Activated naive CD8-positive, alpha-beta T cell treated with anti-CD3 and anti-CD28 coated beads, Interleukin-2, amount 50 U/mL, for 24 hours (primary cell): ENCODE results near the gene ATG5.

Experiments
- ATAC-seq: fragments of 150-1000 bp; cut with Tn5 transposase; one replicate; pipeline ENCODE4 v1.10.0; 2021
- DNase-seq: peaks from one replicate; pipeline ENCODE4 v3.0.0; 2021
- H3K27ac Mint-ChIP-seq: one replicate; pipeline ENCODE4 v1.8.0; 2021; ENCODE audit warnings: mild to moderate bottlenecking, mixed read lengths
- H3K27me3 Mint-ChIP-seq: one replicate; pipeline ENCODE4 v1.8.0; 2021; ENCODE audit warnings: mixed read lengths
- H3K36me3 Mint-ChIP-seq: one replicate; pipeline ENCODE4 v1.8.0; 2021; ENCODE audit warnings: low read depth, mixed read lengths
- H3K4me1 Mint-ChIP-seq: one replicate; pipeline ENCODE4 v1.8.0; 2021; ENCODE audit warnings: mixed read lengths
- H3K4me3 Mint-ChIP-seq: one replicate; pipeline ENCODE4 v1.8.0; 2021; ENCODE audit warnings: mild to moderate bottlenecking, moderate library complexity, mixed read lengths
- H3K9me3 Mint-ChIP-seq: one replicate; pipeline ENCODE4 v1.8.0; 2021; ENCODE audit warnings: mixed read lengths

ATG5 gene

DNA sequence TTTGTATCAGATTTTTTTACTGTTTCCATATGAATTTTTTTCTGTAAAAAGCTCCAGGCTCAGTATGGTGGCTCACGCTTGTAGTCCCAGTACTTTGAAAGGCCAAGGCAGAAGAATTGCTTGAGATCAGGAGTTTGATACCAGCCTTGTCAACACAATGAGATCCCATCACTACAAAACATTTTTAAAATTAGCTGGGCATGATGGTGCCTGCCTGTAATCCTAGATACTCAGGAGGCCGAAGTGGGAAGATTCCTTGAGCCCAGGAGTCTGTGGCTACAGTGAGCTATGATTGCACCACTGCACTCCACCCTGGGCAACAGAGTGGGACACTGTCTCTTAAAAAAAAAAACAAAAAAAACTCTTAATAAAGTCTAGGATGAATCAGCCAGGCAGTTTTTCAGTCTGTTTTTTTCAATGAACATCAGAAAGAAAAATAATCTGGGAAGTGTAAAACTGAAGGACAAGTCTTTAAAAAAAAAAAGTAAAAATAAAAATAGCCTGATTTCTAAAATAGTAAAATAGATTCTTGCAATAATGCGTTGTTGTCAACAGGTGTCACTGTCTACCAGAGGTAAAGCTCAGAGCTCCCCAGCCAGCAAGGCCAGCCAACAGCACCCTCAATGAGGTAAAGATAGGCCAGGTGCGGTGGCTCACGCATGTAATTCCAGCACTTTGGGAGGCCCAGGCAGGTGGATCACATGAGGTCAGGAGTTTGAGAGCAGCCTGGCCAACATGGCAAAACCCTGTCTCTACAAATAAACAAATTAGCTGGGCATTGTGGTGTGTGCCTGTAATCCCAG, 9.3 kb upstream of the ATG5 start:
- Mint-ChIP-seq H3K27ac (no peak overlapping the region), H3K27me3 (peaks cover 15% of the 10 kb centered on the region), H3K4me3 (no peak overlapping the region), H3K4me1 (peaks cover 3% of the 10 kb centered on the region), H3K9me3 (no peaks in the 10 kb centered on the region), H3K36me3 (no peaks in the 10 kb centered on the region)
- peak; percentile 57 for ATAC-seq
- DNase-seq = peak; percentile 26

GRCh38 chr6:106324726-106325335, 729 bp downstream of the ATG5 start:
- peaks cover 52% of the 10 kb centered on the region for H3K4me1 Mint-ChIP-seq
- ATAC-seq (no peak), DNase-seq (no peak)
- peak overlapping the region; percentile 96 for H3K27ac Mint-ChIP-seq
- H3K4me3 Mint-ChIP-seq = peak overlapping the region; percentile 98
- H3K27me3 Mint-ChIP-seq = peaks cover 13% of the 10 kb centered on the region
- H3K36me3 Mint-ChIP-seq = peaks cover 6% of the 10 kb centered on the region
- H3K9me3 Mint-ChIP-seq = no peaks in the 10 kb centered on the region

DNA sequence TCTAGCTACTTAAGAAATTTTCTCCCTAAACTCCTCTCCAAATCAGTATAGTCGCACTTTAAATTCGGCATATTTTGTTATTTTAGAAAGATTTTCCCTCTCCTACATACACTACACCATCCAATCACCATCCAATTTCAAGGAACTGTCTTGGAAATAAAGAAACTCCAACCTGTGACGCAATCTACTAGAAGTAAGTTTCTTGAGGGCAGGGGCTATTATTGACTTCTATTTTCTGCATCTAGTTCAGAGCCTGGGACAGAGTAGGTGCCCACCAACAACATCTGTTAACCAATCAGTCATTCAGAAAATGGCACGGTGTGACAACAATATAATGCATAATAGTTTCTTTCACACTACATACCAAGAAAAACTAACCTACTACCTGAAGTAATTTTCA, 3.6 kb downstream of the ATG5 start:
- ATAC-seq (no peak), DNase-seq (no peak)
- Mint-ChIP-seq H3K9me3 (no peaks in the 10 kb centered on the region), H3K36me3 (peaks cover 6% of the 10 kb centered on the region), H3K4me1 (peaks cover 65% of the 10 kb centered on the region), H3K27ac (no peak overlapping the region), H3K27me3 (peaks cover 3% of the 10 kb centered on the region), H3K4me3 (no peak overlapping the region)

DNA sequence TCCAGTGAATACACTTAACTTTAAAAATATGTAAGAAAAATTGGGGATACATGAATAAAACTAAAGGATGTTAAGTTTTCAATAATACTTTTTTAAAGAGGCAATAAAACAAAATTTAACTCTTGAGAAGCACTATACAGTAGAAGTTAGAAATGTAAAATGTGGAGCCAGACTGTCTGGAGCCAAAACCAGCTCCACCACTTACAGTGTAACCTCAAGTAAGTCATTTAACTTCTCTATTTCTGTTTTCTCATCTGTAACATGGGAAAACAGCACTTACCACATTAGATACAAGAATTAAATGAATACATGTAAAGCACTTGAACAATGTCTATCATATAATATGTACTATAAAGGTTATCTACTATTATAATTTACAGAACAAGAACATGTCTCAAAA, 6.7 kb downstream of the ATG5 start:
- DNase-seq (no peak), ATAC-seq (no peak)
- no peaks in the 10 kb centered on the region for H3K9me3 Mint-ChIP-seq
- H3K4me3 Mint-ChIP-seq = no peak overlapping the region
- no peaks in the 10 kb centered on the region for H3K27me3 Mint-ChIP-seq
- peaks cover 15% of the 10 kb centered on the region for H3K36me3 Mint-ChIP-seq
- H3K4me1 Mint-ChIP-seq = peaks cover 56% of the 10 kb centered on the region
- no peak overlapping the region for H3K27ac Mint-ChIP-seq

- H3K9me3 Mint-ChIP-seq = no peaks in the 10 kb centered on the region
- peaks cover 21% of the 10 kb centered on the region for H3K36me3 Mint-ChIP-seq
- H3K4me3 Mint-ChIP-seq = no peak overlapping the region
- H3K27me3 Mint-ChIP-seq = no peaks in the 10 kb centered on the region
- no peak for ATAC-seq
- DNase-seq = no peak
- H3K4me1 Mint-ChIP-seq = peaks cover 55% of the 10 kb centered on the region
- H3K27ac Mint-ChIP-seq = no peak overlapping the region
These were observed 7.5 kb downstream of the ATG5 start for GRCh38 chr6:106318061-106318460.

DNA sequence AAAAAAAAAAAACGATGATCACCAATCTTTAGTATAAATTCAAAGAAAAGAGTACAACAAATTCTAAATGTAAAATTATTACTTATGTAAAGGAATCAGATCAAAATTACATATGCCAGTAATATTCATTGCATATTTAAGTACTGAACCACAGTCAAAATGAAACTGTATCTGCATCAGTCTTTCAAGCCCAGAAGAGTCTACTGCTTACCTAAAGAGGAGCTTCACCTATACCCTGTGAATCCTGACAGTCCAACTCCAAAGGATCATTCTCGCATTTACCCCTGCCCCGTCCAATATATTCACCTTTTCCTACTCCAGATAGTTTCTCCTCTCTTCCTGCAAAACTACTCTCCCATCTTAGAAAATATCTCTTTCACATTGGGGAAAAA, 9.2 kb downstream of the ATG5 start:
- Mint-ChIP-seq H3K27ac (peak overlapping the region; percentile 13), H3K4me1 (peaks cover 58% of the 10 kb centered on the region), H3K4me3 (no peak overlapping the region), H3K27me3 (no peaks in the 10 kb centered on the region), H3K9me3 (no peaks in the 10 kb centered on the region), H3K36me3 (peaks cover 23% of the 10 kb centered on the region)
- DNase-seq = no peak
- ATAC-seq = peak; percentile 52

DNA sequence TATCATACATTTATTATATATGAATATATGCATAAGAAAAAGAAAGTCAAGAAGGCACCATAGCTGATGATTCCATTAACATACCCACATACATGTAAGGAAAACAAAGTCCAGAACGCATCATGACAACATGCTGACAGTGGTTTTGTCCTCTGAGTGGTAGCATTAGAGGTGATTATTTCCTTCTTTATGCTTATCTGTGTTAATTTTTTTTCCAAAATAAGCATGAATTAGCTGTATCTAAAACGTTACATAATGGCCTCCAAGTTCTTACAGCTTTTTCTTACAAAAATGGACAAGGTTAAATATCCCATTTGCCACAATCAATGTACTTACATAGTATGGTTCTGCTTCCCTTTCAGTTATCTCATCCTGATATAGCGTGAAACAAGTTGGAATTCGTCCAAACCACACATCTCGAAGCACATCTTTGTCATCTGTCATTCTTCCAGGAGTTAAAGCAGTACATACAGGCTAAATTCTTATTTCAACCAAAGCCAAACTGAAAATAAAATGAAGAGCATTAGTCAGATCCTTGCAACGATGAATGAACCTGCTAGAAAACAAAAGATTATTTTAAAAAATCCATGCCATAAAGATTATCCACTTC, 9.7 kb downstream of the ATG5 start:
- Mint-ChIP-seq H3K36me3 (peaks cover 27% of the 10 kb centered on the region), H3K9me3 (no peaks in the 10 kb centered on the region), H3K4me3 (no peak overlapping the region), H3K27ac (no peak overlapping the region), H3K4me1 (peaks cover 60% of the 10 kb centered on the region), H3K27me3 (no peaks in the 10 kb centered on the region)
- no peak for DNase-seq
- ATAC-seq = no peak

- H3K4me1 Mint-ChIP-seq = peaks cover 38% of the 10 kb centered on the region
- DNase-seq (no peak), ATAC-seq (no peak)
- H3K9me3 Mint-ChIP-seq = no peaks in the 10 kb centered on the region
- no peak overlapping the region for H3K27ac Mint-ChIP-seq
- H3K27me3 Mint-ChIP-seq = no peaks in the 10 kb centered on the region
- no peak overlapping the region for H3K4me3 Mint-ChIP-seq
- peaks cover 28% of the 10 kb centered on the region for H3K36me3 Mint-ChIP-seq
These were observed 15.7 kb downstream of the ATG5 start for GRCh38 chr6:106309766-106310373.

- peaks cover 28% of the 10 kb centered on the region for H3K36me3 Mint-ChIP-seq
- DNase-seq = no peak
- no peaks in the 10 kb centered on the region for H3K9me3 Mint-ChIP-seq
- ATAC-seq = no peak
- H3K27ac Mint-ChIP-seq = no peak overlapping the region
- H3K4me1 Mint-ChIP-seq = peaks cover 40% of the 10 kb centered on the region
- no peaks in the 10 kb centered on the region for H3K27me3 Mint-ChIP-seq
- H3K4me3 Mint-ChIP-seq = no peak overlapping the region
These were observed 16.6 kb downstream of the ATG5 start for GRCh38 chr6:106308985-106309384.

GRCh38 chr6:106305740-106306139, 19.8 kb downstream of the ATG5 start:
- ATAC-seq (no peak), DNase-seq (no peak)
- Mint-ChIP-seq H3K36me3 (peaks cover 11% of the 10 kb centered on the region), H3K9me3 (no peaks in the 10 kb centered on the region), H3K27ac (no peak overlapping the region), H3K4me1 (peaks cover 15% of the 10 kb centered on the region), H3K4me3 (no peak overlapping the region), H3K27me3 (no peaks in the 10 kb centered on the region)

DNA sequence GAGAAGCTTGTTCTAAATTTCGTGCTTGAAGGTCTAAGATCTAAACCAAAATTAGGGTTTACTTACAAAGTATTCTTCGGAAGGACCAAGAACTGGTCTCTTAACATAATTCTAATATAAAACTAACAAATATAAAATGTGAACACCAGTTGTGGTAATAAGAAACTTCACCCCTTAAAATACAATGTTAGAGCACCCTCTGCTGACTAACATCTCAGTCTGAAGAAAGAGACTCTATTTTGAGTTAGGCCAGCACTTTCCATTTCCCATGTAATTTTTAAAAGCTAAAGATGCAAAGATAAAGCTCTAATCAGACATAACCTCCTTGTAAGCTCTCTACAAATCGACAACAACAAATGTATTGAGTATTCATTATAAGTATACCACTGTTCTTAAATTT, 24.6 kb downstream of the ATG5 start:
- Mint-ChIP-seq H3K4me1 (peaks cover 6% of the 10 kb centered on the region), H3K9me3 (no peaks in the 10 kb centered on the region), H3K4me3 (no peak overlapping the region), H3K27ac (no peak overlapping the region), H3K36me3 (peaks cover 3% of the 10 kb centered on the region), H3K27me3 (no peaks in the 10 kb centered on the region)
- no peak for DNase-seq
- ATAC-seq = no peak

- no peaks in the 10 kb centered on the region for H3K9me3 Mint-ChIP-seq
- no peak overlapping the region for H3K4me3 Mint-ChIP-seq
- ATAC-seq (no peak), DNase-seq (no peak)
- H3K36me3 Mint-ChIP-seq = peaks cover 3% of the 10 kb centered on the region
- H3K27ac Mint-ChIP-seq = no peak overlapping the region
- peaks cover 6% of the 10 kb centered on the region for H3K4me1 Mint-ChIP-seq
- no peaks in the 10 kb centered on the region for H3K27me3 Mint-ChIP-seq
These were observed 25.4 kb downstream of the ATG5 start for GRCh38 chr6:106300020-106300780.

DNA sequence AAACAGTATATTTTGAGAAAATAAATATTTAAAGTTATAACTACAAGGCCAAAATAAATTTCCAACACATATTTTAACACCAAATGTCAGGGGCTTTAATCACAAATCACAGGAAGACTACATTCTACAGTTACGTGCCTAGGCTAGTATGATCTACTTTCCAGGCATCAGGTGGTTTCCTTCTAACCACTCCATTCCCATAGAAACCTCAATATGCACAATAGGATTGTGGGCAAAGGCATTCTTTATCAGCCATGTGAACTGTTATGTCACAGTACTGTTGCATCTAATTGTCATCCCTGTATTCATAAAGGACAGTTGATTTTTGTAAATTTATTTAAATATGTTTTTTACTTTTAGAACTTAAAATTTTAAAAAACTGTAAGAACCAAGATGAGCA, 32.4 kb downstream of the ATG5 start:
- H3K4me3 Mint-ChIP-seq = no peak overlapping the region
- peaks cover 9% of the 10 kb centered on the region for H3K9me3 Mint-ChIP-seq
- H3K4me1 Mint-ChIP-seq = peaks cover 2% of the 10 kb centered on the region
- no peak for DNase-seq
- no peak for ATAC-seq
- no peaks in the 10 kb centered on the region for H3K27me3 Mint-ChIP-seq
- no peak overlapping the region for H3K27ac Mint-ChIP-seq
- H3K36me3 Mint-ChIP-seq = peaks cover 31% of the 10 kb centered on the region

GRCh38 chr6:106290954-106291353, 34.6 kb downstream of the ATG5 start:
- ATAC-seq (no peak), DNase-seq (no peak)
- Mint-ChIP-seq H3K27me3 (no peaks in the 10 kb centered on the region), H3K27ac (no peak overlapping the region), H3K9me3 (peaks cover 9% of the 10 kb centered on the region), H3K36me3 (peaks cover 37% of the 10 kb centered on the region), H3K4me3 (no peak overlapping the region), H3K4me1 (peaks cover 2% of the 10 kb centered on the region)
